Kidney (tissue), 14 donors: ENCODE data around the gene GSK3A. TPM values are rescaled to one million over a fixed set of nuclear protein-coding genes. Genes with fewer than 3 reads are reported as not detected.

Source experiments
- DNase-seq, 5 donors: peaks; one replicate each; pipeline ENCODE4 v3.0.0-alpha.2; 2013 to 2020
- FAIRE-seq: peaks from 2 replicates; lab custom pipeline; 2012; peaks lifted over from hg19 to GRCh38; lab: Jason Lieb, UNC
- H3K27ac ChIP-seq, 2 donors: one replicate each; pipeline ENCODE4 v1.7.0; 2013; ENCODE audit warnings: low read depth in 2 of 2, low read length in 2 of 2, inconsistent platforms in 1 of 2
- H3K27me3 ChIP-seq: one replicate; pipeline ENCODE4 v1.7.1; 2013; ENCODE audit warnings: low read length, inconsistent platforms; ENCODE audit not compliant: control insufficient read depth, insufficient read depth
- H3K36me3 ChIP-seq, 3 donors: one replicate each; pipeline versions ENCODE4 v1.7.0 to v1.7.1; 2013; ENCODE audit warnings: low read length in 3 of 3, control low read depth in 1 of 3, inconsistent platforms in 1 of 3; ENCODE audit not compliant: insufficient read depth in 3 of 3, control insufficient read depth in 2 of 3
- H3K4me1 ChIP-seq, 3 donors: one replicate each; pipeline versions ENCODE4 v1.7.0 to v1.7.1; 2013; ENCODE audit warnings: low read length in 3 of 3, inconsistent platforms in 1 of 3, low read depth in 1 of 3; ENCODE audit not compliant: control insufficient read depth in 2 of 3, insufficient read depth in 2 of 3
- H3K4me3 ChIP-seq, 3 donors: one replicate each; pipeline versions ENCODE4 v1.7.0 to v1.8.1; 2013; ENCODE audit warnings: low read length in 3 of 3, control low read depth in 1 of 3, inconsistent platforms in 1 of 3
- H3K9ac ChIP-seq, 3 donors: one replicate each; pipeline versions ENCODE4 v1.7.0 to v1.7.1; 2013; ENCODE audit warnings: low read length in 3 of 3, control low read depth in 1 of 3, inconsistent platforms in 1 of 3
- H3K9me3 ChIP-seq, 3 donors: one replicate each; pipeline versions ENCODE4 v1.7.0 to v1.7.1; 2013; ENCODE audit warnings: low read length in 3 of 3, control low read depth in 1 of 3, inconsistent platforms in 1 of 3; ENCODE audit not compliant: control insufficient read depth in 2 of 3, insufficient read depth in 1 of 3
- intact Hi-C: fragments of 100-400 bp; cut with DNase I; formaldehyde crosslinking; loops from one replicate; pipeline ENCODE4 v1.11.1; 2022
- polyA plus RNA-seq: library from polyadenylated mRNA; stranded (reverse); fragments of 350-450 nt; fragmentation: Illumina TruSeq; extraction: RNeasy Lipid Tissue Mini Kit (QIAGEN cat#74804); gene quantifications from one replicate; pipeline ENCODE4 v1.2.3, GENCODE V29; 2014; ENCODE audit warnings: low read depth, low replicate concordance; ENCODE audit not compliant: insufficient read depth
- total RNA-seq: library from RNA; stranded (reverse); fragmentation: NEBNext Ultra II Directional; extraction: Animal tissue kit (Norgen Biotek cat#: 25700); gene quantifications from one replicate; pipeline ENCODE4 v1.2.1, GENCODE V29; 2021
- TF ChIP-seq, protein P1 (sequence below): IDR thresholded peaks from 3 replicates; pipeline ENCODE4 v1.5.1; 2012; ENCODE audit warnings: mild to moderate bottlenecking, moderate library complexity, borderline replicate concordance; ENCODE audit not compliant: insufficient read depth; ENCODE audit errors: extremely low read depth
- donor health status: control.
- donor health status: control.
- donor health status: control.
- donor health status: control.
- donor health status: control.
- donor health status: DM: yes; HTN: yes; CAD: no.
- donor health status: Normal renal cell carcinoma (clear cell type).

The GSK3A gene
- total and polyA plus RNA-seq, 2 donors from 2014 or later, result 39.2 to 57.3 TPM

DNA sequence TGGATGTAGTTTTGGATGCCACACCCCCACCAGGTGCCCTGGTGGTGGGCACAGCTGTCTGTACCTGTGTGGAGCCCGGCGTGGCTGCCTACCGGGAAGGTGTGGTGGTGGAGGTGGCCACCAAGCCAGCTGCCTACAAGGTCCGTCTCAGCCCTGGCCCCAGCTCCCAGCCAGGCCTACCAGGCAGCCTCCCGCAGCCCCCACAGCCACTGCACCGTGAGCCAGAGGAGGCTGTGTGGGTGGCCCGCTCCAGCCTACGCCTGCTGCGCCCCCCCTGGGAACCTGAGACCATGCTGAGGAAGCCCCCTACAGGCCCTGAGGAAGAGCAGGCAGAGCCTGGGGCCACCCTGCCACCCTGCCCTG is 30.1 kb upstream of the GSK3A start:
- Histone ChIP-seq H3K4me1 (peaks cover 3 to 26% (median 14%) of the 10 kb centered on the region in 3 donors), H3K27ac (no peak overlapping the region), H3K9ac (no peak overlapping the region), H3K9me3 (no peaks in the 10 kb centered on the region), H3K4me3 (no peak overlapping the region), H3K36me3 (peaks cover 0 to 17% (median 6%) of the 10 kb centered on the region in 3 donors), H3K27me3 (no peaks in the 10 kb centered on the region)
- no peak for FAIRE-seq
- intact Hi-C loops, result no loop called here
- TF ChIP-seq, protein P1, sequence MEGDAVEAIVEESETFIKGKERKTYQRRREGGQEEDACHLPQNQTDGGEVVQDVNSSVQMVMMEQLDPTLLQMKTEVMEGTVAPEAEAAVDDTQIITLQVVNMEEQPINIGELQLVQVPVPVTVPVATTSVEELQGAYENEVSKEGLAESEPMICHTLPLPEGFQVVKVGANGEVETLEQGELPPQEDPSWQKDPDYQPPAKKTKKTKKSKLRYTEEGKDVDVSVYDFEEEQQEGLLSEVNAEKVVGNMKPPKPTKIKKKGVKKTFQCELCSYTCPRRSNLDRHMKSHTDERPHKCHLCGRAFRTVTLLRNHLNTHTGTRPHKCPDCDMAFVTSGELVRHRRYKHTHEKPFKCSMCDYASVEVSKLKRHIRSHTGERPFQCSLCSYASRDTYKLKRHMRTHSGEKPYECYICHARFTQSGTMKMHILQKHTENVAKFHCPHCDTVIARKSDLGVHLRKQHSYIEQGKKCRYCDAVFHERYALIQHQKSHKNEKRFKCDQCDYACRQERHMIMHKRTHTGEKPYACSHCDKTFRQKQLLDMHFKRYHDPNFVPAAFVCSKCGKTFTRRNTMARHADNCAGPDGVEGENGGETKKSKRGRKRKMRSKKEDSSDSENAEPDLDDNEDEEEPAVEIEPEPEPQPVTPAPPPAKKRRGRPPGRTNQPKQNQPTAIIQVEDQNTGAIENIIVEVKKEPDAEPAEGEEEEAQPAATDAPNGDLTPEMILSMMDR, result no peak
- peak in 2 of 5 donors; percentile 53 to 81 for DNase-seq

DNA sequence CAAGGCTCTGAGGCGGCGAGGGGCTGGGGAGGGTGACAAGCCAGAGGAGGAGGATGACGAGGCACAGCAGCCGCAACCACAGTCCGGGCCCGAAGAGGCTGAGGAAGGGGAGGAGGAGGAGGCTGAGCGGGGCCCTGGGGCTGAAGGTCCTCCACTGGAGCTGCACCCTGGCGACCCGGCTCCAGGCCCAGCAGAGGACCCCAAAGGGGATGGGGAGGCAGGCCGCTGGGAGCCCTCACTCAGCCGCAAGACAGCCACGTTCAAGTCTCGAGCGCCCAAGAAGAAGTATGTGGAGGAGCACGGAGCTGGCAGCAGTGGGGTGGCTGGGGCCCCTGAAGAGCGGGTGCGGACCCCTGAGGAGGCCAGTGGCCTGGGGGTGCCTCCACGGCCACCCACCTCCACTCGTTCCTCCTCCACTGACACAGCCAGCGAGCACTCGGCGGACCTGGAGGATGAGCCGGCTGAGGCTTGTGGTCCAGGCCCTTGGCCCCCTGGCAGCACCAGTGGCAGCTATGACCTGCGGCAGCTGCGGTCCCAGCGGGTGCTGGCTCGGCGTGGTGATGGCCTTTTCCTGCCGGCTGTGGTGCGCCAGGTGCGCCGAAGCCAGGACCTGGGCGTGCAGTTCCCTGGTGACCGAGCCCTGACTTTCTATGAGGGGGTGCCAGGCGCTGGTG is 29.6 kb upstream of the GSK3A start:
- Histone ChIP-seq H3K9me3 (no peaks in the 10 kb centered on the region), H3K27ac (no peak overlapping the region), H3K36me3 (peaks cover 0 to 17% (median 6%) of the 10 kb centered on the region in 3 donors), H3K4me3 (no peak overlapping the region), H3K9ac (no peak overlapping the region), H3K27me3 (no peaks in the 10 kb centered on the region), H3K4me1 (peaks cover 3 to 25% (median 12%) of the 10 kb centered on the region in 3 donors)
- peak in 2 of 5 donors; percentile 54 to 73 for DNase-seq
- FAIRE-seq, result no peak
- TF ChIP-seq, protein P1, result no peak
- intact Hi-C loops, result no loop called here

DNA sequence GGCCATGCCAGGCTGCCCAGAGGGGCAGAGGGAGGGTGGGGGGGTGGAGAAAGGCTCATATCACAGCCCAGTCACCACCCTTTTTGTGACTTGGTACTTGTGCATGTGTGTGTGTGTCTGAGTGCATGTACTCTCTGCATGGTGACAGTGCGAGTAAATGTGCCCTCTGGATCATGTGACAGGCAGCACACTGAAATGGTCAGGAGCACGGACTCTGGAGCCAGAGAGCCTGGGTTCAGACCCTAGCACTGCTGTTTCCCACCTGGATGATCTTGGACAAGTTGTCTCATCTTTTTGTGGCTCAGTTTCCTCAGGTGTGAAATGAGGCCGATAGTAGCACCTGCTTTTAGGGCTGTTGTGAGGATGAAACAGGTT is 28.6 kb upstream of the GSK3A start:
- Histone ChIP-seq H3K36me3 (peaks cover 0 to 17% (median 6%) of the 10 kb centered on the region in 3 donors), H3K27ac (peak overlapping the region; percentile 91 to 95), H3K9ac (peak overlapping the region in 1 of 3 donors; percentile 38), H3K4me1 (peaks cover 3 to 25% (median 12%) of the 10 kb centered on the region in 3 donors), H3K27me3 (no peaks in the 10 kb centered on the region), H3K9me3 (no peaks in the 10 kb centered on the region), H3K4me3 (peak overlapping the region in 2 of 3 donors; percentile 3 to 91)
- intact Hi-C loops, result no loop called here
- TF ChIP-seq, protein P1, result no peak
- DNase-seq (peak in 1 of 5 donors; percentile 40), FAIRE-seq (no peak)
